Parathyroid adenoma (tissue), 2 donors: ENCODE results near the gene CAMKMT.

Experiments
- H2AFZ ChIP-seq: fragments of 300-600 bp; sonication (generic); one replicate; pipeline ENCODE4 v1.7.0; 2017; ENCODE audit warnings: antibody characterized with exemption, mild to moderate bottlenecking
- H3K27ac ChIP-seq: fragments of 300-600 bp; sonication (generic); one replicate; pipeline ENCODE4 v1.7.0; 2017
- H3K27me3 ChIP-seq: fragments of 300-600 bp; sonication (generic); one replicate; pipeline ENCODE4 v1.7.0; 2017; ENCODE audit warnings: low read length; ENCODE audit not compliant: control insufficient read depth, insufficient read depth
- H3K36me3 ChIP-seq: fragments of 300-600 bp; sonication (generic); one replicate; pipeline ENCODE4 v1.7.0; 2017; ENCODE audit warnings: low read length; ENCODE audit not compliant: control insufficient read depth, insufficient read depth
- H3K4me1 ChIP-seq: fragments of 300-600 bp; sonication (generic); one replicate; pipeline ENCODE4 v1.7.0; 2017; ENCODE audit warnings: control low read depth
- H3K4me2 ChIP-seq: fragments of 300-600 bp; sonication (generic); one replicate; pipeline ENCODE4 v1.7.0; 2017; ENCODE audit warnings: low read length
- H3K4me3 ChIP-seq: fragments of 300-600 bp; sonication (generic); one replicate; pipeline ENCODE4 v1.7.0; 2017; ENCODE audit warnings: low read depth, low read length
- H3K79me2 ChIP-seq: fragments of 300-600 bp; sonication (generic); one replicate; pipeline ENCODE4 v1.7.0; 2017; ENCODE audit warnings: control low read depth
- H3K9ac ChIP-seq: fragments of 300-600 bp; sonication (generic); one replicate; pipeline ENCODE4 v1.7.0; 2017; ENCODE audit warnings: mild to moderate bottlenecking
- H3K9me3 ChIP-seq: fragments of 300-600 bp; sonication (generic); one replicate; pipeline ENCODE4 v1.7.0; 2017; ENCODE audit warnings: low read length; ENCODE audit not compliant: control insufficient read depth
- CTCF ChIP-seq: fragments of 300-600 bp; sonication (generic); IDR thresholded peaks from one replicate; pipeline ENCODE4 v1.7.0; 2017; ENCODE audit warnings: antibody characterized with exemption, mild to moderate bottlenecking
- donor health status: primary hyperparathyroidism.

Gene CAMKMT

GRCh38 chr2:44705356-44705755 lies 343.6 kb downstream of the CAMKMT start:
- Histone ChIP-seq H3K27me3 (no peaks in the 10 kb centered on the region), H3K4me3 (no peak overlapping the region), H3K4me2 (no peak overlapping the region), H3K4me1 (no peaks in the 10 kb centered on the region), H2AFZ (no peak overlapping the region), H3K9me3 (no peaks in the 10 kb centered on the region), H3K27ac (no peak overlapping the region), H3K36me3 (no peaks in the 10 kb centered on the region), H3K79me2 (no peaks in the 10 kb centered on the region), H3K9ac (no peak overlapping the region)
- no peak for TF ChIP-seq CTCF

GRCh38 chr2:44705876-44706480 lies 344.2 kb downstream of the CAMKMT start:
- no peak overlapping the region for H3K9ac ChIP-seq
- H3K27me3 ChIP-seq, result no peaks in the 10 kb centered on the region
- H3K36me3 ChIP-seq, result no peaks in the 10 kb centered on the region
- no peak overlapping the region for H3K4me2 ChIP-seq
- H3K9me3 ChIP-seq, result no peaks in the 10 kb centered on the region
- no peak overlapping the region for H2AFZ ChIP-seq
- no peaks in the 10 kb centered on the region for H3K4me1 ChIP-seq
- no peak overlapping the region for H3K27ac ChIP-seq
- no peak for TF ChIP-seq CTCF
- H3K79me2 ChIP-seq, result no peaks in the 10 kb centered on the region
- no peak overlapping the region for H3K4me3 ChIP-seq

GRCh38 chr2:44706681-44707553 lies 345.2 kb downstream of the CAMKMT start:
- Histone ChIP-seq H3K4me2 (no peak overlapping the region), H3K9ac (no peak overlapping the region), H3K27ac (no peak overlapping the region), H3K36me3 (no peaks in the 10 kb centered on the region), H3K4me3 (no peak overlapping the region), H3K27me3 (no peaks in the 10 kb centered on the region), H2AFZ (no peak overlapping the region), H3K9me3 (no peaks in the 10 kb centered on the region), H3K79me2 (no peaks in the 10 kb centered on the region), H3K4me1 (no peaks in the 10 kb centered on the region)
- no peak for TF ChIP-seq CTCF

GRCh38 chr2:44707945-44708660 lies 346.4 kb downstream of the CAMKMT start:
- Histone ChIP-seq H3K4me3 (no peak overlapping the region), H3K27ac (no peak overlapping the region), H3K4me2 (no peak overlapping the region), H3K9me3 (no peaks in the 10 kb centered on the region), H3K79me2 (no peaks in the 10 kb centered on the region), H3K9ac (no peak overlapping the region), H3K27me3 (no peaks in the 10 kb centered on the region), H3K4me1 (no peaks in the 10 kb centered on the region), H3K36me3 (no peaks in the 10 kb centered on the region), H2AFZ (no peak overlapping the region)
- TF ChIP-seq CTCF, result no peak
